Neural cell (in vitro differentiated cells): Measurements from ENCODE around the gene SFTPD. TPM values are rescaled to one million over a fixed set of nuclear protein-coding genes. Genes with fewer than 3 reads are reported as not detected.
"Not testable (repeated sequence)": the region's sequence is repeated elsewhere in the genome, so short reads cannot be mapped to it uniquely, and the experiment has no call there.

Experiments used
- H2AFZ ChIP-seq: fragments of 200-600, 300-800 bp; sonication (generic), shearing (Covaris generic); 2 replicates; pipeline ENCODE4 v1.6.0; 2014; ENCODE audit warnings: low read depth, mild to moderate bottlenecking, antibody characterized with exemption, low read length, moderate library complexity
- H3F3A ChIP-seq: fragments of 200-600 bp; shearing (Covaris generic); 2 replicates; pipeline ENCODE4 v1.6.1; 2016; ENCODE audit warnings: mild to moderate bottlenecking, moderate library complexity, mixed read lengths, antibody characterized with exemption, low read length; ENCODE audit not compliant: insufficient read depth, poor library complexity, severe bottlenecking
- H3K27ac ChIP-seq: fragments of 200-600, 300-800 bp; sonication (generic), shearing (Covaris generic); 2 replicates; pipeline ENCODE4 v1.5.1; 2014; ENCODE audit warnings: mild to moderate bottlenecking, low read length, moderate library complexity
- H3K27me3 ChIP-seq: fragments of 300-800, 200-600 bp; sonication (generic), shearing (Covaris generic); 2 replicates; pipeline ENCODE4 v1.6.0; 2014; ENCODE audit warnings: mild to moderate bottlenecking, low read depth, low read length, moderate library complexity; ENCODE audit not compliant: insufficient read depth
- H3K36me3 ChIP-seq: fragments of 300-800, 200-600 bp; sonication (generic), shearing (Covaris generic); 2 replicates; pipeline ENCODE4 v1.5.1; 2014; ENCODE audit warnings: mild to moderate bottlenecking, antibody characterized with exemption, low read length, moderate library complexity; ENCODE audit not compliant: insufficient read depth
- H3K4me2 ChIP-seq: fragments of 300-800, 200-600 bp; sonication (generic), shearing (Covaris generic); 2 replicates; pipeline ENCODE4 v1.6.0; 2014; ENCODE audit warnings: mild to moderate bottlenecking, low read length
- H3K4me3 ChIP-seq: fragments of 300-800, 200-600 bp; sonication (generic), shearing (Covaris generic); 2 replicates; pipeline ENCODE4 v1.5.1; 2014; ENCODE audit warnings: mild to moderate bottlenecking, low read length, moderate library complexity
- H3K79me2 ChIP-seq: fragments of 200-600 bp; shearing (Covaris generic); replicated peaks from 2 replicates; pipeline ENCODE4 v1.6.0; 2014; ENCODE audit warnings: mild to moderate bottlenecking, low read length, moderate library complexity; ENCODE audit not compliant: insufficient read depth
- H3K9ac ChIP-seq: fragments of 300-800, 200-600 bp; sonication (generic), shearing (Covaris generic); 2 replicates; pipeline ENCODE4 v1.6.1; 2016; ENCODE audit warnings: mild to moderate bottlenecking, low read length, mixed read lengths
- H3K9me2 ChIP-seq: fragments of 200-600 bp; shearing (Covaris generic); 2 replicates; pipeline ENCODE4 v1.6.1; 2016; ENCODE audit warnings: mild to moderate bottlenecking, low read length, mixed read lengths; ENCODE audit not compliant: insufficient read depth
- H3K9me3 ChIP-seq: fragments of 200-600, 300-800 bp; sonication (generic), shearing (Covaris generic); 2 replicates; pipeline ENCODE4 v1.6.1; 2016; ENCODE audit warnings: mild to moderate bottlenecking, mixed run types, low read length, moderate library complexity, mixed read lengths
- H4K20me1 ChIP-seq: fragments of 200-600 bp; shearing (Covaris generic); 2 replicates; pipeline ENCODE4 v1.6.1; 2016; ENCODE audit warnings: mild to moderate bottlenecking, mixed run types; ENCODE audit not compliant: insufficient read depth
- EP300 ChIP-seq: fragments of 450-650 bp; conservative IDR thresholded peaks from 2 replicates; pipeline ENCODE4 v1.6.1; 2014; ENCODE audit warnings: antibody characterized with exemption, mild to moderate bottlenecking, moderate library complexity; ENCODE audit not compliant: poor library complexity, severe bottlenecking
- EZH2 ChIP-seq: fragments of 200-600, 300-800 bp; shearing (Covaris generic), sonication (generic); IDR thresholded peaks from 2 replicates; pipeline ENCODE4 v1.6.1; 2014; ENCODE audit warnings: antibody characterized with exemption, low read length, borderline replicate concordance, mild to moderate bottlenecking; ENCODE audit not compliant: insufficient read depth, poor library complexity, severe bottlenecking
- MXI1 ChIP-seq: fragments of 450-650 bp; conservative IDR thresholded peaks from 2 replicates; pipeline ENCODE4 v1.6.1; 2014; ENCODE audit warnings: antibody characterized with exemption, mild to moderate bottlenecking; ENCODE audit not compliant: poor library complexity, severe bottlenecking
- POLR2AphosphoS5 ChIP-seq: IDR thresholded peaks from 2 replicates; pipeline ENCODE4 v1.6.1; 2012
- RAD21 ChIP-seq: fragments of 450-650 bp; conservative IDR thresholded peaks from 2 replicates; pipeline ENCODE4 v1.6.1; 2014; ENCODE audit warnings: antibody characterized with exemption, mild to moderate bottlenecking, moderate library complexity
- SMC3 ChIP-seq: fragments of 450-650 bp; conservative IDR thresholded peaks from 2 replicates; pipeline ENCODE4 v1.6.1; 2014; ENCODE audit warnings: antibody characterized with exemption, mild to moderate bottlenecking, moderate library complexity; ENCODE audit not compliant: poor library complexity
- TAF1 ChIP-seq: IDR thresholded peaks from 2 replicates; pipeline ENCODE4 v1.6.1; 2012; ENCODE audit warnings: low read depth
- polyA plus RNA-seq: library from polyadenylated mRNA; depleted of rRNA; stranded (reverse); fragments of >200 nt; gene quantifications from 2 replicates; pipeline ENCODE4 v1.2.3, GENCODE V29; 2014
- TF ChIP-seq, protein P1 (sequence below): IDR thresholded peaks from 2 replicates; pipeline ENCODE4 v1.6.1; 2012; ENCODE audit warnings: borderline replicate concordance
- TF ChIP-seq, protein P2 (sequence below): fragments of 450-650 bp; IDR thresholded peaks from 2 replicates; pipeline ENCODE4 v1.5.1; 2014; ENCODE audit warnings: antibody characterized with exemption, mild to moderate bottlenecking, moderate library complexity; ENCODE audit not compliant: poor library complexity, severe bottlenecking

Gene SFTPD
- polyA plus RNA-seq, 1 donor from 2014 or later = 0.51 TPM

DNA sequence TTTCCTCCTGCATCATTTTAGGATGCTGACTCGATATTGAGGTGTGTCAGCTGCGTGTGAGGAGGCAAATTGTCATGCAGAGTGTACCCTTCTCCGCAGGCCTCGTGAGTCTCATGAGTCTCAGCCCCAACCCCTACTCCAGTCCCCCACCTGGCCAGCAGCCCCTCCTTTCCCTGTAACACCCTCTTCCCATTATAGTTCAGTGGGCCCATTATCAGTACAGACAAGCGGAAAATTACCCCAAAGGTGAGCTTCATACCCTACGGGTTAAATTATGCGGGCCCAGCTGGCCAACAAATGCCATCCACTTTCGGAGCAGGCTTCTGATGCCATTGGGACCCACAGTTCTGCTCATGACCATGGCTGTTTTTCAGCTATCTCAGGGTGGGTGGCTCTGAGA lies 25.2 kb downstream of the SFTPD start:
- no peak overlapping the region for H3K4me3 ChIP-seq
- H3K79me2 ChIP-seq = no peaks in the 10 kb centered on the region
- no peaks in the 10 kb centered on the region for H3K9me2 ChIP-seq
- no peak overlapping the region for H3K9ac ChIP-seq
- H2AFZ ChIP-seq = no peak overlapping the region
- H3K27me3 ChIP-seq = no peaks in the 10 kb centered on the region
- no peaks in the 10 kb centered on the region for H3F3A ChIP-seq
- TF ChIP-seq, protein P1, sequence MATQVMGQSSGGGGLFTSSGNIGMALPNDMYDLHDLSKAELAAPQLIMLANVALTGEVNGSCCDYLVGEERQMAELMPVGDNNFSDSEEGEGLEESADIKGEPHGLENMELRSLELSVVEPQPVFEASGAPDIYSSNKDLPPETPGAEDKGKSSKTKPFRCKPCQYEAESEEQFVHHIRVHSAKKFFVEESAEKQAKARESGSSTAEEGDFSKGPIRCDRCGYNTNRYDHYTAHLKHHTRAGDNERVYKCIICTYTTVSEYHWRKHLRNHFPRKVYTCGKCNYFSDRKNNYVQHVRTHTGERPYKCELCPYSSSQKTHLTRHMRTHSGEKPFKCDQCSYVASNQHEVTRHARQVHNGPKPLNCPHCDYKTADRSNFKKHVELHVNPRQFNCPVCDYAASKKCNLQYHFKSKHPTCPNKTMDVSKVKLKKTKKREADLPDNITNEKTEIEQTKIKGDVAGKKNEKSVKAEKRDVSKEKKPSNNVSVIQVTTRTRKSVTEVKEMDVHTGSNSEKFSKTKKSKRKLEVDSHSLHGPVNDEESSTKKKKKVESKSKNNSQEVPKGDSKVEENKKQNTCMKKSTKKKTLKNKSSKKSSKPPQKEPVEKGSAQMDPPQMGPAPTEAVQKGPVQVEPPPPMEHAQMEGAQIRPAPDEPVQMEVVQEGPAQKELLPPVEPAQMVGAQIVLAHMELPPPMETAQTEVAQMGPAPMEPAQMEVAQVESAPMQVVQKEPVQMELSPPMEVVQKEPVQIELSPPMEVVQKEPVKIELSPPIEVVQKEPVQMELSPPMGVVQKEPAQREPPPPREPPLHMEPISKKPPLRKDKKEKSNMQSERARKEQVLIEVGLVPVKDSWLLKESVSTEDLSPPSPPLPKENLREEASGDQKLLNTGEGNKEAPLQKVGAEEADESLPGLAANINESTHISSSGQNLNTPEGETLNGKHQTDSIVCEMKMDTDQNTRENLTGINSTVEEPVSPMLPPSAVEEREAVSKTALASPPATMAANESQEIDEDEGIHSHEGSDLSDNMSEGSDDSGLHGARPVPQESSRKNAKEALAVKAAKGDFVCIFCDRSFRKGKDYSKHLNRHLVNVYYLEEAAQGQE = no peak
- TF ChIP-seq TAF1 (no peak), RAD21 (no peak), EP300 (no peak), MXI1 (no peak), SMC3 (no peak), EZH2 (no peak), POLR2AphosphoS5 (no peak)
- TF ChIP-seq, protein P2, sequence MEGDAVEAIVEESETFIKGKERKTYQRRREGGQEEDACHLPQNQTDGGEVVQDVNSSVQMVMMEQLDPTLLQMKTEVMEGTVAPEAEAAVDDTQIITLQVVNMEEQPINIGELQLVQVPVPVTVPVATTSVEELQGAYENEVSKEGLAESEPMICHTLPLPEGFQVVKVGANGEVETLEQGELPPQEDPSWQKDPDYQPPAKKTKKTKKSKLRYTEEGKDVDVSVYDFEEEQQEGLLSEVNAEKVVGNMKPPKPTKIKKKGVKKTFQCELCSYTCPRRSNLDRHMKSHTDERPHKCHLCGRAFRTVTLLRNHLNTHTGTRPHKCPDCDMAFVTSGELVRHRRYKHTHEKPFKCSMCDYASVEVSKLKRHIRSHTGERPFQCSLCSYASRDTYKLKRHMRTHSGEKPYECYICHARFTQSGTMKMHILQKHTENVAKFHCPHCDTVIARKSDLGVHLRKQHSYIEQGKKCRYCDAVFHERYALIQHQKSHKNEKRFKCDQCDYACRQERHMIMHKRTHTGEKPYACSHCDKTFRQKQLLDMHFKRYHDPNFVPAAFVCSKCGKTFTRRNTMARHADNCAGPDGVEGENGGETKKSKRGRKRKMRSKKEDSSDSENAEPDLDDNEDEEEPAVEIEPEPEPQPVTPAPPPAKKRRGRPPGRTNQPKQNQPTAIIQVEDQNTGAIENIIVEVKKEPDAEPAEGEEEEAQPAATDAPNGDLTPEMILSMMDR = no peak
- no peaks in the 10 kb centered on the region for H3K9me3 ChIP-seq
- H4K20me1 ChIP-seq = no peaks in the 10 kb centered on the region
- H3K4me2 ChIP-seq = no peak overlapping the region
- H3K36me3 ChIP-seq = no peaks in the 10 kb centered on the region
- H3K27ac ChIP-seq = no peak overlapping the region

GRCh38 chr10:79923145-79923544 lies 25.8 kb downstream of the SFTPD start:
- Histone ChIP-seq H3K4me3 (no peak overlapping the region), H3K79me2 (no peaks in the 10 kb centered on the region), H3K9me3 (no peaks in the 10 kb centered on the region), H3F3A (no peaks in the 10 kb centered on the region), H4K20me1 (no peaks in the 10 kb centered on the region), H3K9me2 (no peaks in the 10 kb centered on the region), H3K27ac (no peak overlapping the region), H2AFZ (no peak overlapping the region), H3K27me3 (no peaks in the 10 kb centered on the region), H3K4me2 (no peak overlapping the region), H3K36me3 (no peaks in the 10 kb centered on the region), H3K9ac (no peak overlapping the region)
- TF ChIP-seq, protein P1 = no peak
- TF ChIP-seq EZH2 (no peak), MXI1 (no peak), TAF1 (no peak), RAD21 (no peak), POLR2AphosphoS5 (no peak), EP300 (no peak), SMC3 (no peak)
- TF ChIP-seq, protein P2 = no peak

DNA sequence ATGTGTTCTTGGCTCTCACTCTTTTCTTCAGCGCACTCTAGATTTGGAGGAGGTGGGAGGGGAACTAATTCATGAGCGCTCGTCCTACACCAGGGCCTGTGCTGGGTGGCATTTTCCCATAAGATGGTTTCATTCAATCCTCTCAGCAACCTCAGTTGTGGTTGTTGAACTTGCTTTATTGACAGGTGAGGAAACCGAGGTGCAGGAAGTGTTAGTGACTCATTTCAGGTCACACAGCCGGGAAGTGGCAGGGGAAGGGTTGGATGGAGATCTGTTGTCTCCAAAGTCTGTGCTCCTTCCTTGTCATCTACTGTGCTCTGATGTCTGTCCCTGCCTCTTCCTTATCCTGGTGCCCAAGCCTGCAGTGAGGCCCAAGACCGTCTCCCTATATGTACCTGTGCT lies 26.9 kb downstream of the SFTPD start:
- not testable (repeated sequence) for H2AFZ ChIP-seq, H3F3A ChIP-seq, H4K20me1 ChIP-seq, H3K79me2 ChIP-seq, H3K9me2 ChIP-seq, H3K4me2 ChIP-seq, H3K9me3 ChIP-seq, H3K4me3 ChIP-seq, H3K9ac ChIP-seq, H3K27me3 ChIP-seq, H3K36me3 ChIP-seq, H3K27ac ChIP-seq
